GM19025 (cell line): Measurements from ENCODE around the gene ARSH.
"Not testable (repeated sequence)": the region's sequence is repeated elsewhere in the genome, so short reads cannot be mapped to it uniquely, and the experiment has no call there.

ENCODE experiments used
- ATAC-seq: cut with Tn5 transposase; IDR thresholded peaks from one replicate; pipeline ENCODE4 v1.9.1; 2021; ENCODE audit warnings: mild to moderate bottlenecking, low read depth, moderate library complexity; ENCODE audit not compliant: unreplicated experiment

Gene ARSH, protein sequence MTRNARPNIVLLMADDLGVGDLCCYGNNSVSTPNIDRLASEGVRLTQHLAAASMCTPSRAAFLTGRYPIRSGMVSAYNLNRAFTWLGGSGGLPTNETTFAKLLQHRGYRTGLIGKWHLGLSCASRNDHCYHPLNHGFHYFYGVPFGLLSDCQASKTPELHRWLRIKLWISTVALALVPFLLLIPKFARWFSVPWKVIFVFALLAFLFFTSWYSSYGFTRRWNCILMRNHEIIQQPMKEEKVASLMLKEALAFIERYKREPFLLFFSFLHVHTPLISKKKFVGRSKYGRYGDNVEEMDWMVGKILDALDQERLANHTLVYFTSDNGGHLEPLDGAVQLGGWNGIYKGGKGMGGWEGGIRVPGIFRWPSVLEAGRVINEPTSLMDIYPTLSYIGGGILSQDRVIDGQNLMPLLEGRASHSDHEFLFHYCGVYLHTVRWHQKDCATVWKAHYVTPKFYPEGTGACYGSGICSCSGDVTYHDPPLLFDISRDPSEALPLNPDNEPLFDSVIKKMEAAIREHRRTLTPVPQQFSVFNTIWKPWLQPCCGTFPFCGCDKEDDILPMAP

DNA sequence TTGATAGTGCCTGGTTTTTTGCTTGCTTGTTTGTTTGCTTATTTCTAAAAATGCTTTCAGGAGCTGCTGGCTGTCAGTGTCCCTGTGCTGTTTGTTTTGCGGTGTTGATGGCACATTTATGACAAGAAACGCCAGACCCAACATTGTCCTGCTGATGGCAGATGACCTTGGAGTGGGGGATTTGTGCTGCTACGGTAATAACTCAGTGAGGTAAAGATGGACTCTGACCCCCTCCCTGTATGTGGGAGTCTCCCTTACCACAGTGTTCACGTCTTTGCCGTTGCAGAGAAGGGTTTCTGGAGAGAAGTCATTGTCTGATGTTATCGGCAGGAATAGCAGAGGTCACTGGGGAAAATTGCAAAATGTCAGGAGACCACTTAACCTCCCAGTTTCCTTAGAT, at the start of gene ARSH:
ARSH (plus strand) TSS at position 52 of the 400 bp plus-strand sequence; CDS start at position 119, 67 bp downstream.
- no peak for ATAC-seq

DNA sequence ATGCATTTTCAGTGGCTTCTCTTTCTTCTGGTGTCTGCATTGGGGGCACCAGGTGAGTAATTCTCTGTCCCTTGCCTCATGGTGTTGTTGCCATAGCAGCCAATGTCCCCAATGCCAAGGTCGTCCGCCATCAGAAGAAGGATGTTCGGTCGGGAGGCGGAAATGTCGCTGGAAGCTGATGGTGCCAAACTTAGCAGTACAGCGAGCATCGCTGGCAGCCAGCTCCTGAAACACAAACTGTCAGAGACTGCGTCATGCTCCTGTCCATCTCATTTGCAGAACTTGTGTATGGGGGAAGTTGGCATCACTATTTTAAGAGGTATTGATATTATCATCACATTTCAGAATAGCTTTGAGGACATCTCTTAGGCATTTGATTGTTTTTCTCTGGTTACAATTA, 48.1 kb upstream of the ARSH start:
- no peak for ATAC-seq

DNA sequence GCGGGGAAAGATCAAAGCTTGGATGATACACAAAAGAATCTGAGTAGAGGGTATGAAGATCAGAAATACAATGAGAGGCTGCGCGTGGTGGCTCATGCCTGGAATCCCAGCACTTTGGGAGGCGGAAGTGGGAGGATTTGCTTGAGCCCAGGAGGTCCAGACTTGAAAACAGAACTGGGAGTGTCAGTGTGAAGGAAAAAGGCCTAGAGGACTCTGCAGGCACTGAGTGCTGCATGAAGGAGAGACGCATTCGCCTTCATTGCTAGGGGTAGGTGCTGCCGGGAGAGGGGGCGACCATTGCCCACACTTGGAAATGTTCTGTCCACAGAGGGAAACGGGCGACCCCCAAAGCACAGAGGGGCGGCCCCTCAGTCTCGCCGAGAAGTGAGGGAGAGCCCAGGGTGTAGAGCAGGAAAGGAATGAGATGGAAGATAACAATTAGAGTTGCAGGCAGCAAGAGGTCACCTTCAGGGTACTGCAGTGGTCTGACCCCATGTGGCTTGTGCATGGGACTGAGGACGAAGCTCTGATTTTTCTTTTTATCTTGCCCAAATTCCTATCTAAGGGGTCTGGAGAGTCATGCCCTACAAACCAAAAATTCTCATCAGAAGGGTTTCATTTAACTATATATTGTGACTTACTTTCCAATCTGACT, 45.4 kb upstream of the ARSH start:
- no peak for ATAC-seq

DNA sequence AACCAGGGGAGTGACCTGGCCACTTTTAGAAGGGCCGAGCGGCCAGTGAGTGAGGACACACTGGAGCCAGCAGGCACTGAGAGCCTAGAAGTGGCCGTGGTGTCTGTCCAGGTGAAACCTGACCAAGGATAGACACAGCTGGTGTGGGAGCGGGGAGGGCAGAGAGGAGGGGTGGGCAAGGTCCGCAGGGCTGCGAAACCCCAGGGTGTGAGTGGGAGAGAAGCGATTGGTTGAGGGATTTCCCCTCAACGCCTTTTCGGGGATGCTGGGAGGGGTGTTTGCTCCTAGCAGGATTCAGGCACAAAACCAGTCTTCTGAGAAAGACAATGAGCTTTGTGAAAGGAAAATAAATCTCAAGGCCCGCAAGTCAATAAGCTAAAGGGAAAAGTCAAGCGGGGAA, 44.0 kb upstream of the ARSH start:
- ATAC-seq, result no peak

DNA sequence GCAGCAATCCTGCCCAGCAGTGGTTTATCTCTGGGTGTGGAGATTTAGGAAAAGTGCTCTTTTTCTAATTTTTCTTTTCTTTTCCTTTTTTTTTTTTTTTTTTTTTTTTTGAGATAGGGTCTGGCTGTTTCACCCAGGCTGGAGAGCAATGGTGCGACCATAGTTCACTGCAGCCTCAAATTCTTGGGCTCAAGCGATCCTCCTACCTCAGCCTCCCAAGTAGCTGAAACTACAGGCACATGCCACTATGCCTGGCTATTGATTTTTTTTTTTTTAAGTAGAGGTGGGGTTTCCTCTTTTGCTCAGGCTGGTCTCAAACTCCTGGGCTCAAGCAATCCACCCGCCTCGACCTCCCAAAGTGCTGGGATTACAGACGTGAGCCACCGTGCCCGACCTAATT, 42.9 kb upstream of the ARSH start:
- ATAC-seq, result not testable (repeated sequence)

DNA sequence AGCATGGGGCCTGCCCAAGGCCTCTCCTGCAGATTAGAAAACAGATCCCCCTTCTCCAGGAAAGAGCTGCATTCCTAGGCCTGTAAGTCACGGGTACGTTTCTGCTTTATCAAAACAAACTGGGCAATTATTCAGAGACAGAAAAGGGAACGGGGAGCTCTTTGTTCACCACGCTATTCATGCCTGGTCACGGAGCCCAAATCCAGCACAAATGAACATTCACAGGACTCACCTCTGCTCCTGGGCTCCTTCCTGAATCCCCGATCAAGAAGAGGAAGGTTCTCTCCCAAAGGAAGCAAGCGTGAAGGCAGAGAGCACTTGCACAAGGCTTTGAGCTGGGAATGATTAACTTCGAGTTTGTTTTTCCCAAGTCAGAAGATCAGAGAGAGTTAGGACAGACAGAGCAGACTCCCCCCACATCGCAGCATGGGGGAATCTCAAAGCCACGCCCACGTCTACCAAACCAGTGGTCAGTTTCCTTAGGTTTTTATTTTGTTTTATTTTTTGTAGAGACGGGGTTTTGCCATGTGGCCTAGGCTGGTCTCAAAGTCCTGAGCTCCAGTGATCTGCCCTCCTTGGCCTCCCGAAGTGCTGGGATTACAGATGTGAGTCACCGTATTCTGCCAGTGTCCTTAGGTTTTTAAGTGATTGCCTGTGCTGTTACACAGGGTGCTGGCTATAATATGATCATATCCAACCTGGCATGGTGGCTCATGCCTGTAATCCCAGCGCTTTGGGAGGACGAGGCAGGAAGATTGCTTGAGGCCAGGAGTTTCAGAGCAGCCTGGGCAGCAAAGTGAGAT, 42.2 kb upstream of the ARSH start:
- ATAC-seq, result not testable (repeated sequence)

DNA sequence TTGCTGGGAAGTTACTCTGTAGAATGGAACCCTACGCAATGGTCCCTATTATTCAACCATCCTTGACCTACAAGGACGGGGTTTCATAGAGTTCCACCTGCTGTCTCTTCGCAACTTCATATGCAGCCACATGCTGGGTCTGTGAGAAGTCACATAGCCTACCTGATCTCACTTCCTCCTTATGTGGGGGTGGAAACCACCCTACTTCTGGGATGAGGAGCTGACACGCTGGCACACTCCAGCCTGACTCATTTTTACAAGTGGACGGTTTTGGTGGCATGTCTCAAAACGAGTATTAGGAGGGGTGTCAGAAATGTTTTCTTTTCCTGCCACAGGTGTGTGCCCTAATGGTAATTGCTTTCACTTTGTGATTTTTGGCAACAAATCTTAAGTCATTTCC, 40.4 kb upstream of the ARSH start:
- no peak for ATAC-seq

DNA sequence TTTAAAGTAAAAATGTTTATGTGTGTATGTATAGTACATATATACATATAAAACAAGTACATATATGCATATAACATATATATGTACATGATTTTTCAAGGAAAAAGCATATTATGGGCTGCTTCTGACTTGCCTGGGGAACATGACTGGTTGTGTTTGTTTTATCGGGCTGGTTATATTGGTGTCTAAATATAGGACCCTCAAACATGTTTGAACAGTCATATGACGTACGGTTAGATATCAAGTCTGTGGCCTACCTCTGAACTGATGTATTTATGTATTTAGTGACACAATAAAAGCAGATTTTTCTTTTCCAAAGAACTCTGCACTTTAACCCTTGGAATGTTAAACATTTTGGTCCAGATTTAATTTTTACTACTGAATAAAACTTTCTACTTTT, 39.3 kb upstream of the ARSH start:
- no peak for ATAC-seq

DNA sequence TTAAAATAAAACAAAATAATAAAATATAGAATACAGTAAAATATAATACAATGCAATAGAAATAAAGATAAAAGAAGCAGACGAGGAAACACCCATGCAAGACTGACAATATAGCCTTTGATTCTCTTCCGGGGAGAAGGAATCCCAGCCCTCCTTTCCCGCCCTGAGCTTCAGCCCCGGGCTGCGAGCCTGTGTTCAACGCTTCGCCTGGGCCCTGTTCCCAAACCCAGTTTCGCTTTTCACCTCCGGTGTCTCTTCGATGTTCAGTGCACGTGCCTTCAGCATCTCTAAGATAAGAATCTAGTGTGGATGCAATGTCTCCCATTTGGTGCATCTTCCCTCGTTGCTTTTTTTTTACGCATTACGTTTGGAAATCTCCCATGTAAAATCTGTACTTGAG, 38.8 kb upstream of the ARSH start:
- no peak for ATAC-seq

DNA sequence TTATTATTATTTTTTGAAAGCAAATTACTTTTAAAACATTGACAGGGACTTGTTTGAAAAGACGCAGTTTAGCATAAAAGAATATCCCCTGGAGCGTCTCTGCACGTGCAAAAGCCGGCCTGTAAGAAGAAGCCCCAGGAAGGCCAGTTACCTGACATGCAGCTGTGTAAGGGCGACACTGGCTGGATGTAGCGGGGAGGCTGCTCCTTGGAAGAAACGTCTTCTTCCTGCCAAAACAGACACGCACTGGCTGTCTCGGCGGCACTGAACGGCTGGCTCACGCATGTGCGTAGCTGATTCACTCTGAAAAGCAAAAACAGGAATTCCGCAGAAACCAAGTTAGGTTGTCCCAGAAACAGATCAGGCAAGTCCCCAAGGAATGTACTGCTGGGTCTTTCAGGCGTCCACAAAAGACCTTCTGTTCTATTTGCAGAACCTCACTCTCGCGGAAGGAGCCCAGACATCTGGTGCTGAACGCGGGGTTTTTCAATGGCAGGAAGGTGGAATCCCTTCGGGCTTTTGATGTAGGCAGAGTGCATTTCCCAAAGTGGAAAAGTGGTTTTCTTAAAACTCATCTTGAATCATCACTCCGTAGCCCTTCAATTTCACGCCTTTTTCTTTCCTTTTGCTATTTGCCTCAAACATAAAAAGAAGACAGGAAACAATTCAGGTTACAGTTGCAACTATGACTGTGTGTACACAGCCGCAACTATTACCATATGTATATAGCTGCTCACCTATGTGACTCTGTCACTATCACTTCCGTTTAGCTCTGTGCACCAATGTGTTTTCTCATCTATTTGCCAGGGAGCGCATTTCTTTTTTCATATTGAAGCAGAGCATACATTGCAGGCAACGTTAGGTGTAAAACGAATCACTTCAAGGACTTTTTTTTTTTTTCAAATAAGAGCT, 38.1 kb upstream of the ARSH start:
- ATAC-seq, result no peak

DNA sequence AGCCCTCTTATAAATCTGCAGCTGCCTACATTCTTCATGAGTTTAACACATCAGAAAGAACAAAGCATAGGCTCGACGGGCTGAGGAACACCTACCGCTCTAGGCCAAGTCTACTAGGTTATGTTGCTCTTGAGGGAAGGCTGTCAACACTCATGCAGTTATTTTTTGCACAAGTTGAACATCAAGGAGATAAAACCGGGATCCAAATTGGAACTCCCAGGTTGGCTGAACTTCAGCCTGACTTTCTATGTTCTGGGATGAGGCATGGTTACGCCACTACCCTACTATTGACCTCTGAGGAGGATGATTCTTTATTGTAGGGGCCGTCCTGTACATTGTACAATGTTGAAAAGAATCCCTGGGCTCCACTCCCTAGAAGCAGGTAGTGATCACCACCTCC, 37.3 kb upstream of the ARSH start:
- ATAC-seq, result no peak

DNA sequence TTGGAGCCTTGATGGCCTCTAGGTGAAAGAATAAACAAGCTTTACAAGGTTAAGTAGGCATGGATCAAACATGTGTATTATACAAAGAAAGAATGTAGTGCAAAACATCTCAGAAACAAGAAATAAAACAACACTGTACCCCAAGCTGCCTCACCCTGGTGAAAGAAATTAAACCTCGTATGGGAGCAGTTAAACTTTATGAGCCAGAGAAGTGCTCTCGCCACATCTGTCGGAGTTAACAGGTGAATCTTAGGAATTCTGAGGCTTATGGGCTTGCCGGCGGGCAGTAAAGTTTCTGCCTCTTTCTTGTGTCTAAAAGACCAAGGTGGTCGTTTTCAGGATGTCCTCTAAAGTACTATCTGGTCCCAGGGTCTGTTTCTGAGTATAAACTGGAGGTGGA, 34.0 kb upstream of the ARSH start:
- no peak for ATAC-seq

DNA sequence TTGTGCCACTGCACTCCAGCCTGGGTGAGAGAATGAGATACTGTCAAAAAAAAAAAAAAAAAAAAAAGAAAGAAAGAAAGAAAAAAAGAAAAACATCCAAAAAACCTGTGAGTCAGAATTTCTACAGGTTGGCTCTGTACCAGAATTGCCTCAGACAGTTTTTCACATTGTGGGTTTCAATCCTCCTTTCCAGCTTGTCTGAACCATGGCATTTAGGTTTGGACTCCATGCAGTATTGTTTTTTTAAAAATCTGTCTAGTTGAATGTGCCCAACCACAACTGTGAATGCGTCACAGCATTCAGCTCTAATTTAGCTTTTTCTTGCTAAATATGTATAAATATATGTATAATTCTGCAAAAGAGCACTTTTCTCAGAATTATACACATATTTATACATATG, 31.4 kb upstream of the ARSH start:
- ATAC-seq, result no peak

DNA sequence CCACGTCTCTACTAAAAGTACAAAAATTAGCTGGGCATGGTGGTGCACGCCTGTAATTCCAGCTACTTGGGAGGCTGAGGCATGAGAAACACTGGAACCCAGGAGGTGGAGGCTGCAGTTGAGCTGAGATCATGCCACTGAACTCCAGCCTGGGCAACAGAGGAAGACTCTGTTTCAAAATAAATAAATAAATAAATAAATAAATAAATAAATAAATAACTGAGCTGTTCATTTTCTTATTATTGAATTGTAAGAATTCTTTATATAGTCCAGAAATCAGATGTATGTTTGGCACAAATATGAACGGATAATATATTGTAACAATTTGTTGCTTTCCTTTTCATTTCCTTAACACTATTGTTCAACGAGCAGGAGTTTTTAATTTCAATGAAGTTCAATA, 27.7 kb upstream of the ARSH start:
- not testable (repeated sequence) for ATAC-seq

DNA sequence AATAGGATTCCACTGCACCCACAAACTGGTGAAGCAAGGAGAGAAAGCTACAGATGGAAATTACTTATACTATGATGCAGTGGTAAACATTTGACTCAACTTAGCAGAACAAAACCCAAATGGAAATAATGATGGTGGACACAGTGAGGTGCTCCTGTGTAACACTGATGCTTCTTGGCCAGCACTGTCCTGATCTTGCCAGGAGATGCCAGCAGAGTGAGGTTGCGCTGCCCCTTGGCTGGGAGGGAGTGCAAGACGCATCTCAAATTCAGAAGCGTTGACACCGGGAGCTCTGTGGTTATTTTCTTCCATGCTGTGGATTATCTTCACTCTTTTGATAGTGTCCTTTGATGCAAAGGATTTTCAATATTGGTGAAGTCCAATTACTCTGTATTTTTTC, 22.0 kb upstream of the ARSH start:
- ATAC-seq, result no peak

DNA sequence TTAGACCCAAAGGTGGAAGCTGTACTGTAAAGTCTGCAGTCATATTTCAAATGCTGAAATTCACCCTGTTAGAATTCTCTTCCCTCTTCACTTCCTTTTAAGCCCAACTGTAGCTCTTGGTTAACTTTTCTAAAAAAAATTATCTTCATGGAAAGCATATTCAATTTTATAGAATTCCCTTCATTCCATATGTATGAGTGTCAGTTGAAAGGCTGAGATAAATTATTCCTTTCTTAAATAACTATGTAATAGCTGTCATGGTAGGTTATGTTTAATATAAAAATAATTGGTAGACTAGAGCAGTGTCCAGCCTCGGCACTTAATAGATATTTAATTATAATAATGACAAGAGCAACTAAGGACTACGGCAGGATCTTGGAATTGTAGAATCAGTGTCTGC, 16.8 kb upstream of the ARSH start:
- ATAC-seq, result no peak

DNA sequence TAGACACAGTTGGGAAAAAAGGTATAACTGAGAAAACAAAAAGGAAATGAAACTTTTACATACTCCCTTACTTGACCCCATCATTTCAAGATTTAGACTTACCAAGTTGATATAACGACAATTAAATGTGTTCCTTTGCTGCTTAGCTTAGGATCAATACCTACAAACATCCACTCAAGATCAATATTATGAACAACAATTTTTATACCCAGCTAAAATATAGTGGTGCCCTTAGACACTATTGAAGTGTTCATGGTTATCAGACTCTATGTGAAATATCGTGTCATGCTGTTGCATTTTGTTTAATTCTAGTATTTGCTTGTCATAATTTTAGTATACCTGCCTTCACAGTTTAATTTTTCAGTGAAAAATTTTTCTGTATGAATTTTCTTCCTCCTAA, 4.2 kb downstream of the ARSH start:
- ATAC-seq, result no peak

DNA sequence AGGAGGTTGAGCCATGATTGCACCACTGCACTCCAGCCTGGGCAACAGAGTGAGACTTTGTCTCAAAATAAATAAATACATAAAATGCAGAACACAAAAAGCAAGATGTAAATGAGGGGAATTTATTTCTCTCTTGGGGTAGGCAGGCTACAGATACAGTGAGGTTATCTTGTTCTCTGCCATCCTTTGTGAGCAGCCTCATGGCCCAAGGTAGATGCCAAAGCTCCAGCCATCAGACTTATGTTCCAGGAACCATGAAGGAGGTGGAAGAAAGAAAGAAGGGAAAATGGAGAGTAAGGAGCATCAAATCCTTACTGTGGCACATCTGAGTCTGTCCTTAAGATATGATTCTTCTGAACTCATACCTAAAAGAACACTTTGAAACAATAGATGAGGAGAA, 11.1 kb downstream of the ARSH start:
- ATAC-seq, result no peak

DNA sequence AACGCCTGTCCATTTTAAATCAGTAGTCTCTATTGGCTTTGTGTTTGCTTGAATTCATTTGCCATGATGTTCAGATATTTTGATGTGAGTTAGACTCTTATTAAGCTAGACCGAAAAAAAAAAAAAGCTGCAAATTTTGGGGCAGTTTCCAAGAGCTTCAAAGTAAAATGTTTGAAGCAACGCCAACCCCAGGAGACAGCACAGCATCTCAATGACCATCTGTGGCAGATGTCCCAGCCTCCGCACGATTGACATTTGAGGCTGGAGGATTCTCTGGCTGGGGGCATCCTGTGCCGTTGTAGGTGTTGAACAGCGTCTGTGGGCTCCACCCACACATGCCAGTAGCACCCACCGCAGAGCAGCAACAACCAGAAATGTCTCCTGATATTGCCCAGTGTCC, 17.8 kb downstream of the ARSH start:
- ATAC-seq, result no peak
